Gastroesophageal sphincter (tissue), 3 donors: ENCODE data around the gene AQP7.

ENCODE experiments used
- CTCF ChIP-seq, 4 experiments: fragments of 200-600 bp in 2 of 4; fragments of 450-650 bp in 2 of 4; sonication (generic) in 1 of 4; IDR thresholded peaks; one replicate each; pipeline ENCODE4 v1.5.1; 2017 to 2019; ENCODE audit warnings: antibody characterized with exemption in 4 of 4, mild to moderate bottlenecking in 2 of 4, moderate library complexity in 2 of 4
- EP300 ChIP-seq: sonication (generic); formaldehyde crosslinking; IDR thresholded peaks from one replicate; pipeline ENCODE4 v1.6.1; 2017; ENCODE audit warnings: antibody characterized with exemption, mild to moderate bottlenecking
- POLR2A ChIP-seq, 2 donors: fragments of 450-650 bp; IDR thresholded peaks; one replicate each; pipeline ENCODE4 v1.6.1; 2017; ENCODE audit warnings: antibody characterized with exemption in 2 of 2, mild to moderate bottlenecking in 2 of 2, moderate library complexity in 1 of 2

- TF ChIP-seq CTCF (IDR thresholded peaks at IDR 0.05) (no peak), EP300 (no peak), POLR2A (IDR thresholded peaks at IDR 0.05) (no peak)
Measured at GRCh38 chr9:33429256-33429985, 27.1 kb upstream of the AQP7 start.
